Fibroblast of lung (primary cell): ENCODE results near the gene DCAF15. TPM values are rescaled to one million over a fixed set of nuclear protein-coding genes. Genes with fewer than 3 reads are reported as not detected.
"Not testable (repeated sequence)": the region's sequence is repeated elsewhere in the genome, so short reads cannot be mapped to it uniquely, and the experiment has no call there.

Experiments
- DNase-seq, 2 donors: peaks; one replicate each; pipeline versions ENCODE4 v3.0.0 to v3.0.0-alpha.2; 2010; ENCODE audit warnings: low read depth in 2 of 2
- H2AFZ ChIP-seq: 2 replicates; pipeline ENCODE4 v1.5.1; 2012; ENCODE audit warnings: low read length, control low read depth, inconsistent platforms
- H3K27ac ChIP-seq: 2 replicates; pipeline ENCODE4 v1.5.1; 2011; ENCODE audit warnings: low read length, control low read depth; ENCODE audit not compliant: insufficient read depth
- H3K27me3 ChIP-seq: 2 replicates; pipeline ENCODE4 v1.5.1; 2011; ENCODE audit warnings: mild to moderate bottlenecking, low read length; ENCODE audit not compliant: control insufficient read depth, insufficient read depth
- H3K36me3 ChIP-seq: 2 replicates; pipeline ENCODE4 v1.5.1; 2011; ENCODE audit warnings: low read length; ENCODE audit not compliant: control insufficient read depth, insufficient read depth
- H3K4me1 ChIP-seq: 2 replicates; pipeline ENCODE4 v1.5.1; 2011; ENCODE audit warnings: low read length; ENCODE audit not compliant: control insufficient read depth, insufficient read depth; ENCODE audit errors: extremely low read depth
- H3K4me2 ChIP-seq: 2 replicates; pipeline ENCODE4 v1.5.1; 2011; ENCODE audit warnings: low read length, control low read depth; ENCODE audit not compliant: insufficient read depth; ENCODE audit errors: extremely low read depth
- H3K4me3 ChIP-seq, 4 experiments: fragments of 200-600 bp in 1 of 4; sonication (generic) in 1 of 4; replicated peaks in 1 of 4; 2 replicates each; pipeline ENCODE4 v1.5.1; 2011 to 2016; ENCODE audit warnings: low read length in 4 of 4, low read depth in 3 of 4, mild to moderate bottlenecking in 3 of 4, control low read depth in 2 of 4, inconsistent platforms in 1 of 4, mixed read lengths in 1 of 4; ENCODE audit not compliant: insufficient read depth in 1 of 4; ENCODE audit errors: control extremely low read depth in 1 of 4
- H3K79me2 ChIP-seq: 2 replicates; pipeline ENCODE4 v1.5.1; 2012; ENCODE audit warnings: mild to moderate bottlenecking, low read length, inconsistent platforms; ENCODE audit not compliant: control insufficient read depth, insufficient read depth
- H3K9ac ChIP-seq: 2 replicates; pipeline ENCODE4 v1.5.1; 2011; ENCODE audit warnings: mild to moderate bottlenecking, low read length, control low read depth; ENCODE audit not compliant: insufficient read depth
- H3K9me3 ChIP-seq: 2 replicates; pipeline ENCODE4 v1.5.1; 2012; ENCODE audit warnings: low read depth, low read length; ENCODE audit not compliant: control insufficient read depth, insufficient read depth
- H4K20me1 ChIP-seq: 2 replicates; pipeline ENCODE4 v1.5.1; 2011; ENCODE audit warnings: low read length; ENCODE audit not compliant: control insufficient read depth, insufficient read depth; ENCODE audit errors: extremely low read depth
- EZH2 ChIP-seq: IDR thresholded peaks from 2 replicates; pipeline ENCODE4 v1.5.1; 2012; ENCODE audit warnings: low read length, control low read depth, mild to moderate bottlenecking; ENCODE audit errors: missing control alignments
- polyA plus RNA-seq, 2 donors: library from polyadenylated mRNA; depleted of rRNA in 1 of 2; stranded (reverse) in 1 of 2; unstranded in 1 of 2; fragments of >200 nt; gene quantifications; 2 replicates each; pipeline ENCODE4 v1.2.1, GENCODE V29; 2011 to 2012; ENCODE audit warnings: missing spikeins in 1 of 2
- total RNA-seq: library from RNA; depleted of rRNA; stranded (reverse); fragments of >200 nt; gene quantifications from 2 replicates; pipeline ENCODE4 v1.2.1, GENCODE V29; 2014
- TF ChIP-seq, protein P1 (sequence below), 2 donors: IDR thresholded peaks in 1 of 2; conservative IDR thresholded peaks in 1 of 2; 1 replicate in 1 of 2; 2 replicates in 1 of 2; pipeline ENCODE4 v1.5.1; 2011 to 2012; ENCODE audit warnings: low read length in 2 of 2, control low read depth in 1 of 2, inconsistent platforms in 1 of 2, low read depth in 1 of 2, mild to moderate bottlenecking in 1 of 2

Gene DCAF15
- total and polyA plus RNA-seq, 2 donors (not counting 1 experiment from before 2014, with no cell fraction given), result 6.3 to 9.5 TPM

DNA sequence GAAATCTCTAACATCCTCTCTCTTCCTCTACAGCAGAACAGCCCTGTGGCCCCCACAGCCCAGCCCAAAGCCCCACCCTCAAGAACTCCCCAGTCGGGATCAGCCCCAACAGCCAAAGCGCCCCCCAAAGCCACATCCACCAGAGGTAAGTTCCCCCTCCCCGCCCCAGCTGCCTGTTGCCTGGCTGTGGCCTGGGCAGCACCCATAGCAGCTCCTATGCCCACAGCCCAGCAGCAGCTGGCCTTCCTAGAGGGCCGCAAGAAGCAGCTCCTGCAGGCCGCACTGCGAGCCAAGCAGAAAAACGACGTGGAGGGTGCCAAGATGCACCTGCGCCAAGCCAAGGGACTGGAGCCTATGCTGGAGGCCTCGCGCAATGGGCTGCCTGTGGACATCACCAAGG lies 31.8 kb upstream of the DCAF15 start:
- Histone ChIP-seq H3K27me3 (no peaks in the 10 kb centered on the region), H3K36me3 (peaks cover 18% of the 10 kb centered on the region), H2AFZ (no peak overlapping the region), H3K4me1 (no peaks in the 10 kb centered on the region), H3K9me3 (no peaks in the 10 kb centered on the region), H3K9ac (no peak overlapping the region), H3K27ac (no peak overlapping the region), H4K20me1 (no peaks in the 10 kb centered on the region), H3K4me3 (no peak overlapping the region), H3K79me2 (no peaks in the 10 kb centered on the region), H3K4me2 (no peak overlapping the region)
- TF ChIP-seq EZH2, result no peak
- TF ChIP-seq, protein P1, sequence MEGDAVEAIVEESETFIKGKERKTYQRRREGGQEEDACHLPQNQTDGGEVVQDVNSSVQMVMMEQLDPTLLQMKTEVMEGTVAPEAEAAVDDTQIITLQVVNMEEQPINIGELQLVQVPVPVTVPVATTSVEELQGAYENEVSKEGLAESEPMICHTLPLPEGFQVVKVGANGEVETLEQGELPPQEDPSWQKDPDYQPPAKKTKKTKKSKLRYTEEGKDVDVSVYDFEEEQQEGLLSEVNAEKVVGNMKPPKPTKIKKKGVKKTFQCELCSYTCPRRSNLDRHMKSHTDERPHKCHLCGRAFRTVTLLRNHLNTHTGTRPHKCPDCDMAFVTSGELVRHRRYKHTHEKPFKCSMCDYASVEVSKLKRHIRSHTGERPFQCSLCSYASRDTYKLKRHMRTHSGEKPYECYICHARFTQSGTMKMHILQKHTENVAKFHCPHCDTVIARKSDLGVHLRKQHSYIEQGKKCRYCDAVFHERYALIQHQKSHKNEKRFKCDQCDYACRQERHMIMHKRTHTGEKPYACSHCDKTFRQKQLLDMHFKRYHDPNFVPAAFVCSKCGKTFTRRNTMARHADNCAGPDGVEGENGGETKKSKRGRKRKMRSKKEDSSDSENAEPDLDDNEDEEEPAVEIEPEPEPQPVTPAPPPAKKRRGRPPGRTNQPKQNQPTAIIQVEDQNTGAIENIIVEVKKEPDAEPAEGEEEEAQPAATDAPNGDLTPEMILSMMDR (conservative IDR thresholded peaks at IDR 0.05 in 1 of 2, IDR thresholded peaks at IDR 0.05 in 1 of 2; ENCODE audit: low read depth in 1 of 2, low read length in 2 of 2), result no peak
- no peak for DNase-seq

DNA sequence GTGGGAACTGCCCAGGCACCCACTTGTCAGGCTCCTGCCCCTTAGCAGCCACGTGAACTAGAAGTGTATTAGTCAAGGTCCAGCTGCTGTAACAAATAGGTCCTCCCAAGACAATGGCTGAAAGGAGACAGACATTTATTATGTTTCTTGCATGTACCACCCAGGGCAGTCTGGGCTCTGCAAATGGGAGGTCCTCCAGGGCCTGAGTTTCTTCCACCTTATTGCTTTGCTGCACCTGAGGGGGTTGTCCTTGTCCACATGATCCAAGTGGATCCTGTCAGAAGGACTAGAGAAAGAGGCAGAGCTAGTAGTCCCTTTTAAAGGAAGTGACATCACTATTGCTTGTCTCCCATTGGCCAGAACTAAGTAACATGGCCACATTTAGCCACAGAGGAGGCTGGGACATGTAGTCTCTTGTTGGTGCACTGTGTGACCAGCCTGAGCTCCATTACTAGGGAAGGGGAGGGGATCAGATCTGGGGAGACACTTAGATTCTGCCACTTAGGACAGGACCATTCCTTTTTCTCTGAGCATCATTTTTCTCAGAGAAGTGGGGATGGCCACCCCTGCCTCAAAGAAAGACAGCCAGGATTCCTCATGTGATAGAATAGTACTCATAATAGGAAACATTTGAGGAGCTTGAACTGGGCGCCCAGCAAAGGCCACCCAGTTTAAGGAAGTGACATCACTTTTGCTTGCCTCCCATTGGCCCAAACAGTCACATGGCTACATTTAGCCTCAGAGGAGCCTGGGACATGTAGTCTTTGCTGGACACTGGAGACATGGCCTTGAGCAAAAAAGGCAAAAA lies 31.2 kb upstream of the DCAF15 start:
- no peaks in the 10 kb centered on the region for H3K79me2 ChIP-seq
- no peaks in the 10 kb centered on the region for H3K4me1 ChIP-seq
- TF ChIP-seq, protein P1 (conservative IDR thresholded peaks at IDR 0.05 in 1 of 2, IDR thresholded peaks at IDR 0.05 in 1 of 2; ENCODE audit: low read depth in 1 of 2, low read length in 2 of 2), result no peak
- no peak for TF ChIP-seq EZH2
- no peaks in the 10 kb centered on the region for H3K9me3 ChIP-seq
- no peaks in the 10 kb centered on the region for H3K27me3 ChIP-seq
- peak; percentile 48 to 57 for DNase-seq
- H4K20me1 ChIP-seq, result no peaks in the 10 kb centered on the region
- H2AFZ ChIP-seq, result no peak overlapping the region
- H3K27ac ChIP-seq, result no peak overlapping the region
- no peak overlapping the region for H3K9ac ChIP-seq
- no peak overlapping the region for H3K4me3 ChIP-seq
- H3K36me3 ChIP-seq, result peaks cover 20% of the 10 kb centered on the region
- no peak overlapping the region for H3K4me2 ChIP-seq

- not testable (repeated sequence) for H3K9me3 ChIP-seq, H3K27ac ChIP-seq
- H3K36me3 ChIP-seq, result peaks cover 23% of the 10 kb centered on the region
Observed at GRCh38 chr19:13922118-13922517, 30.2 kb upstream of the DCAF15 start.

More at GRCh38 chr19:13922118-13922517, 30.2 kb upstream of the DCAF15 start:
- not testable (repeated sequence) for H3K27me3 ChIP-seq, H3K9ac ChIP-seq, H3K4me3 ChIP-seq, H3K79me2 ChIP-seq, H3K4me1 ChIP-seq, DNase-seq, H4K20me1 ChIP-seq, H3K4me2 ChIP-seq, H2AFZ ChIP-seq
